Endothelial cell of umbilical vein (primary cell): ENCODE results near the gene ELK1. TPM values are rescaled to one million over a fixed set of nuclear protein-coding genes. Genes with fewer than 3 reads are reported as not detected.
A peak's percentile ranks its signal among the peaks of the same experiment; 100 is the strongest.

Experiments
- BruUV-seq: library from RNA; stranded (reverse); fragments of 400-500 nt; replicated peaks from 2 replicates; lab custom pipeline; 2021; lab: Mats Ljungman, UMichigan
- CTCF ChIA-PET: fragments of 300-600, 350-600 bp; sonication (Branson Sonifier 250); formaldehyde crosslinking; loops from one replicate; lab custom pipeline; 2021; ENCODE audit warnings: antibody characterized with exemption, inconsistent platforms; lab: Charles Lee
- POLR2A ChIA-PET: fragments of 300-600, 350-600 bp; sonication (Branson Sonifier 250); formaldehyde crosslinking; loops from one replicate; lab custom pipeline; 2021; ENCODE audit warnings: antibody characterized with exemption, inconsistent platforms; lab: Charles Lee
- DNase-seq: peaks from one replicate; pipeline ENCODE4 v3.0.0-alpha.2; 2011; ENCODE audit warnings: low read depth, low spot score
- FAIRE-seq: peaks from 2 replicates; lab custom pipeline; 2011; peaks lifted over from hg19 to GRCh38; lab: Jason Lieb, UNC
- H2AFZ ChIP-seq: 2 replicates; pipeline ENCODE4 v1.6.0; 2012; ENCODE audit warnings: low read depth, low read length, control low read depth, inconsistent platforms
- H3K27ac ChIP-seq: 2 replicates; pipeline ENCODE4 v1.5.1; 2011; ENCODE audit warnings: low read depth, mild to moderate bottlenecking, control low read depth, low read length, moderate library complexity; ENCODE audit not compliant: insufficient read depth
- H3K27me3 ChIP-seq, 2 experiments: 2 replicates each; pipeline versions ENCODE4 v1.6.0 to v1.6.1; 2011; ENCODE audit warnings: low read length in 2 of 2, mixed read lengths in 1 of 2; ENCODE audit not compliant: control insufficient read depth in 2 of 2, insufficient read depth in 2 of 2
- H3K36me3 ChIP-seq, 2 experiments: 2 replicates in 1 of 2; 3 replicates in 1 of 2; pipeline ENCODE4 v1.5.1; 2011; ENCODE audit warnings: low read length in 2 of 2, mild to moderate bottlenecking in 1 of 2, moderate library complexity in 1 of 2; ENCODE audit not compliant: control insufficient read depth in 2 of 2, insufficient read depth in 2 of 2; ENCODE audit errors: extremely low read depth in 1 of 2
- H3K4me1 ChIP-seq: 3 replicates; pipeline ENCODE4 v1.5.1; 2011; ENCODE audit warnings: mild to moderate bottlenecking, low read length; ENCODE audit not compliant: control insufficient read depth, insufficient read depth; ENCODE audit errors: extremely low read depth
- H3K4me2 ChIP-seq: 2 replicates; pipeline ENCODE4 v1.6.1; 2011; ENCODE audit warnings: low read length, control low read depth, mixed read lengths; ENCODE audit not compliant: insufficient read depth
- H3K4me3 ChIP-seq, 3 experiments: fragments of 200-600 bp in 1 of 3; sonication (generic), shearing (Covaris generic) in 1 of 3; replicated peaks in 1 of 3; 2 replicates each; pipeline ENCODE4 v1.5.1; 2011 to 2016; ENCODE audit warnings: control low read depth in 3 of 3, low read length in 3 of 3, mild to moderate bottlenecking in 2 of 3, inconsistent platforms in 1 of 3, low read depth in 1 of 3, moderate library complexity in 1 of 3; ENCODE audit not compliant: insufficient read depth in 1 of 3
- H3K79me2 ChIP-seq: 2 replicates; pipeline ENCODE4 v1.6.0; 2012; ENCODE audit warnings: low read length, inconsistent platforms; ENCODE audit not compliant: control insufficient read depth, insufficient read depth
- H3K9ac ChIP-seq: replicated peaks from 2 replicates; pipeline ENCODE3; 2011; ENCODE audit warnings: low read length, control low read depth; ENCODE audit not compliant: insufficient read depth; ENCODE audit errors: extremely low read depth
- H3K9me1 ChIP-seq: replicated peaks from 3 replicates; pipeline ENCODE4 v1.6.0; 2011; ENCODE audit warnings: mild to moderate bottlenecking, low read length; ENCODE audit not compliant: control insufficient read depth, insufficient read depth; ENCODE audit errors: extremely low read depth
- H3K9me3 ChIP-seq: replicated peaks from 2 replicates; pipeline ENCODE4 v1.5.1; 2012; ENCODE audit warnings: low read length, inconsistent platforms; ENCODE audit not compliant: control insufficient read depth, insufficient read depth
- H4K20me1 ChIP-seq: replicated peaks from 2 replicates; pipeline ENCODE3; 2011; ENCODE audit warnings: mild to moderate bottlenecking, low read length; ENCODE audit not compliant: control insufficient read depth, insufficient read depth; ENCODE audit errors: extremely low read depth
- EZH2 ChIP-seq: IDR thresholded peaks from 2 replicates; pipeline ENCODE4 v1.6.1; 2012; ENCODE audit warnings: borderline replicate concordance, low read depth, mild to moderate bottlenecking, moderate library complexity, low read length, inconsistent platforms; ENCODE audit not compliant: severe bottlenecking
- FOS ChIP-seq: IDR thresholded peaks from 2 replicates; pipeline ENCODE4 v1.6.1; 2011; ENCODE audit warnings: mild to moderate bottlenecking, low read length, moderate library complexity, borderline replicate concordance; ENCODE audit not compliant: insufficient read depth
- GATA2 ChIP-seq: IDR thresholded peaks from 2 replicates; pipeline ENCODE4 v1.7.0; 2011; ENCODE audit warnings: low read depth, mild to moderate bottlenecking, moderate library complexity, mixed read lengths, low read length; ENCODE audit not compliant: insufficient read length, insufficient read depth
- JUN ChIP-seq: IDR thresholded peaks from 2 replicates; pipeline ENCODE4 v1.6.1; 2011; ENCODE audit warnings: borderline replicate concordance, low read depth; ENCODE audit not compliant: insufficient read length, insufficient read depth
- MYC ChIP-seq: IDR thresholded peaks from one replicate; pipeline ENCODE4 v1.6.1; 2011; ENCODE audit warnings: mild to moderate bottlenecking, low read depth, low read length
- POLR2A ChIP-seq: IDR thresholded peaks from 2 replicates; pipeline ENCODE4 v1.6.1; 2012; ENCODE audit warnings: low read depth, mild to moderate bottlenecking, control low read depth, low read length
- POLR2AphosphoS5 ChIP-seq: IDR thresholded peaks from 2 replicates; pipeline ENCODE4 v1.6.1; 2012; ENCODE audit warnings: low read depth, mild to moderate bottlenecking, control low read depth, low read length, moderate library complexity; ENCODE audit not compliant: insufficient read depth
- dilution Hi-C: fragments of 300-500 bp; cut with MboI; formaldehyde crosslinking; loops from one replicate; pipeline ENCODE4 v1.15.0; 2019; ENCODE audit warnings: low sequenced_read_pairs; ENCODE audit not compliant: extremely low pct_ligation_motif_present
- intact Hi-C: fragments of 100-400 bp; cut with micrococcal nuclease; formaldehyde crosslinking; loops from one replicate; pipeline ENCODE4 v1.10.0; 2022
- polyA plus RNA-seq, 4 experiments: library from polyadenylated mRNA; depleted of rRNA in 3 of 4; stranded (reverse) in 3 of 4; unstranded in 1 of 4; fragments of >200 nt; gene quantifications; 2 replicates each; pipeline versions ENCODE4 v1.2.1 to v1.2.3, GENCODE V29; 2011 to 2012; ENCODE audit warnings: missing spikeins in 1 of 4
- total RNA-seq: library from RNA; stranded (reverse); gene quantifications from 2 replicates; pipeline ENCODE4 v1.2.3, GENCODE V29; 2021
- TF ChIP-seq, protein P1 (sequence below), 2 donors: IDR thresholded peaks; 1 replicate in 1 of 2; 2 replicates in 1 of 2; pipeline ENCODE4 v1.5.1; 2011; ENCODE audit warnings: low read length in 2 of 2, mild to moderate bottlenecking in 2 of 2, moderate library complexity in 2 of 2, control low read depth in 1 of 2, inconsistent platforms in 1 of 2, low read depth in 1 of 2; ENCODE audit not compliant: insufficient read depth in 1 of 2; ENCODE audit errors: extremely low read depth in 1 of 2
- TF ChIP-seq, protein P2 (sequence below): IDR thresholded peaks from 2 replicates; pipeline ENCODE4 v1.6.1; 2011; ENCODE audit not compliant: insufficient read depth, insufficient read length

The ELK1 gene
- total and polyA plus RNA-seq, 2 donors (not counting 3 experiments of a cell fraction or from before 2014, with no cell fraction given), result 18.3 to 28.7 TPM

DNA sequence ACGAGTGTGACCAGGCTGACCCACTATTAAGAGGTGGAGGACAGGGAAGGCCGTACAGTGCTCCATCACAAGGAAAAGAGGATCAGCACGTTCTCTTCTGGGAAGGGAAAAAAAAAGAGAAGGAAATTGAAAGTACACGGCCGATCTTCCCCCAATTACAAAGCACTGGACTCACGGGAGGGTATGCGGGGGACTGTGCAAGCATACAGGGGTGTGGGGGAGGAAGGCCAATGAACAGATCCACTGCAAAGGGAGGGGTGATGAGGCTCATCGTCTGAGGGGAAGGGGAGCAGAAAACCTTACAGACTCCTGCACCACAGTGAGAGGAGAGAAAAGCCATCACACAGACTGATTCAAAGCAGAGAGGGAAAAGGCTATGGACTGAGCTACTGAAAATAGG is 1.1 kb downstream of the ELK1 start:
- H4K20me1 ChIP-seq, result no peaks in the 10 kb centered on the region
- POLR2A ChIA-PET, result no interaction called here
- no peak overlapping the region for H3K27ac ChIP-seq

More for the DNA sequence above, 1.1 kb downstream of the ELK1 start:
- TSS peak; percentile 35 for BruUV-seq
- dilution Hi-C loops, result no loop called here
- intact Hi-C loops, result no loop called here
- Histone ChIP-seq H2AFZ (no peak overlapping the region), H3K79me2 (peaks cover 10% of the 10 kb centered on the region), H3K27me3 (no peaks in the 10 kb centered on the region), H3K36me3 (peaks cover 2 to 3% of the 10 kb centered on the region in 2 experiments), H3K4me2 (peak overlapping the region; percentile 66), H3K9me1 (no peaks in the 10 kb centered on the region), H3K4me1 (peaks cover 14% of the 10 kb centered on the region), H3K4me3 (peak overlapping the region in 2 of 3 experiments; percentile 56 to 88), H3K9me3 (no peaks in the 10 kb centered on the region), H3K9ac (peak overlapping the region; percentile 19)
- CTCF ChIA-PET, result no interaction called here
- DNase-seq, result no peak
- FAIRE-seq, result no peak
- TF ChIP-seq, protein P1, sequence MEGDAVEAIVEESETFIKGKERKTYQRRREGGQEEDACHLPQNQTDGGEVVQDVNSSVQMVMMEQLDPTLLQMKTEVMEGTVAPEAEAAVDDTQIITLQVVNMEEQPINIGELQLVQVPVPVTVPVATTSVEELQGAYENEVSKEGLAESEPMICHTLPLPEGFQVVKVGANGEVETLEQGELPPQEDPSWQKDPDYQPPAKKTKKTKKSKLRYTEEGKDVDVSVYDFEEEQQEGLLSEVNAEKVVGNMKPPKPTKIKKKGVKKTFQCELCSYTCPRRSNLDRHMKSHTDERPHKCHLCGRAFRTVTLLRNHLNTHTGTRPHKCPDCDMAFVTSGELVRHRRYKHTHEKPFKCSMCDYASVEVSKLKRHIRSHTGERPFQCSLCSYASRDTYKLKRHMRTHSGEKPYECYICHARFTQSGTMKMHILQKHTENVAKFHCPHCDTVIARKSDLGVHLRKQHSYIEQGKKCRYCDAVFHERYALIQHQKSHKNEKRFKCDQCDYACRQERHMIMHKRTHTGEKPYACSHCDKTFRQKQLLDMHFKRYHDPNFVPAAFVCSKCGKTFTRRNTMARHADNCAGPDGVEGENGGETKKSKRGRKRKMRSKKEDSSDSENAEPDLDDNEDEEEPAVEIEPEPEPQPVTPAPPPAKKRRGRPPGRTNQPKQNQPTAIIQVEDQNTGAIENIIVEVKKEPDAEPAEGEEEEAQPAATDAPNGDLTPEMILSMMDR (IDR thresholded peaks at IDR 0.05; ENCODE audit: extremely low read depth in 1 of 2, insufficient read depth in 1 of 2, low read depth in 1 of 2, low read length in 2 of 2), result no peak
- TF ChIP-seq EZH2, result no peak
- no peak for TF ChIP-seq FOS
- TF ChIP-seq POLR2AphosphoS5, result no peak
- no peak for TF ChIP-seq JUN
- no peak for TF ChIP-seq GATA2
- no peak for TF ChIP-seq POLR2A
- TF ChIP-seq, protein P2, sequence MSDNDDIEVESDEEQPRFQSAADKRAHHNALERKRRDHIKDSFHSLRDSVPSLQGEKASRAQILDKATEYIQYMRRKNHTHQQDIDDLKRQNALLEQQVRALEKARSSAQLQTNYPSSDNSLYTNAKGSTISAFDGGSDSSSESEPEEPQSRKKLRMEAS, result no peak
- no peak for TF ChIP-seq MYC
